ENCODE data around the gene GINS2.

GINS2 gene

DNA sequence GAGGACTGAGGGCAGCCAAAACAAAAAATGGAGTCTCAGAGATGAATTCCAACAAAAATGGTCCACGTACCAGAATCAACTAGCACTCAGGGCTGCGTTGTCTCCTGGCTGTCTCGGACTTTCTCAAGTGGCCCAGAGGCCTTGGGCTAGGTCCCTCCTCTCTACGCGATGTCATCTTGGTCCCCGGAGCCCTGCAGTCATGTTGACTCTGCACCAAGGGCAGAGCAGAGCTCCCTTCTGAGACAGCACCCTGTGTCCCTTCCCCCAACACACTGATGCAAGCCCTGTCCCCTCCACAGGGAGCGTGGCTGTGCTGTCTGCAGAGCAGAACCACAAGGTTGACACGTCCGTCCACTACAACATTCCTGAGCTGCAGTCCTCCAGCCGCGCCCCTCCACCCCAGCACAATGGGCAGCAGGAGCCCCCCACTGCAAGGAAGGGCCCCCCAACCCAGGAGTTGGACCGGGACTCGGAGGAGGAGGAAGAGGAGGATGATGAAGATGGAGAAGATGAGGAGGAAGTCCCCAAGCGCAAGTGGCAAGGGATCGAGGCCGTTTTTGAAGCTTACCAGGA, 20.8 kb downstream of the GINS2 start:
- DNase-seq (ENCODE audit: low read depth in 2 of 2): no peak

GRCh38 chr16:85667261-85667660, 21.5 kb downstream of the GINS2 start:
- DNase-seq (ENCODE audit: low read depth in 2 of 2): no peak

DNA sequence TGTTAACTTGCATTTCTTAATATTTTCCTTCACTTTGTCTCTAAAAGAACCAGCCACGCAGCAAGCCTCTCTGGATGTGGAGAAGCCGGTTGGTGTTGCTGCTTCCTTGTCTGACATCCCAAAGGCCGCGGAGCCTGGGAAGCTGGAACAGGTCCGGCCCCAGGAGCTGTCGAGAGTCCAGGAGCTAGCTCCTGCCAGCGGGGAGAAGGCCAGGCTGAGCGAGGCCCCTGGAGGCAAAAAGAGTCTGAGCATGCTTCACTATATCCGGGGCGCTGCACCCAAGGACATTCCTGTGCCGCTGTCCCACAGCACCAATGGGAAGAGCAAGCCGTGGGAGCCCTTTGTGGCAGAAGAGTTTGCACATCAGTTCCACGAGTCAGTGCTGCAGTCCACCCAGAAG, 22.8 kb downstream of the GINS2 start:
- no peak for DNase-seq (ENCODE audit: low read depth in 2 of 2)

DNA sequence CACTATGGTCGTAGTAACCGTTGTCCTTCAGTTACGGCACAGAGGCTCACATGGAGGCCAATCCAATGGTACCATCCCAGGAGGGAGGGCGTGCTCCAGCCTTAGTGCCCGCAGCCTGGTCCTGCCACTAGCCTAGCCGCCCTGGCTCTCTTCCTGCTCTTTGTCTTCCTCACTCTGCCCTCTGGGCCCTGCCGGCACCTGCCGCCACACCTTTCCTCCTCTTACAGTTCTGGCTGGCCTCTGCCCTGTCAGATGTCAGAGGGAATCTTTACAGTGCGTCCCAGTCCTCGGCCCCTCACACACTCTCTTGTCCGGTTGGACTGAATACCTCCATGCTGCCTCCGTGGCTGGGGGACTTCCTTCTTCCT, 23.4 kb downstream of the GINS2 start:
- DNase-seq (ENCODE audit: low read depth in 2 of 2): no peak

GRCh38 chr16:85664580-85665372, 24.0 kb downstream of the GINS2 start:
- DNase-seq (ENCODE audit: low read depth in 2 of 2): no peak

DNA sequence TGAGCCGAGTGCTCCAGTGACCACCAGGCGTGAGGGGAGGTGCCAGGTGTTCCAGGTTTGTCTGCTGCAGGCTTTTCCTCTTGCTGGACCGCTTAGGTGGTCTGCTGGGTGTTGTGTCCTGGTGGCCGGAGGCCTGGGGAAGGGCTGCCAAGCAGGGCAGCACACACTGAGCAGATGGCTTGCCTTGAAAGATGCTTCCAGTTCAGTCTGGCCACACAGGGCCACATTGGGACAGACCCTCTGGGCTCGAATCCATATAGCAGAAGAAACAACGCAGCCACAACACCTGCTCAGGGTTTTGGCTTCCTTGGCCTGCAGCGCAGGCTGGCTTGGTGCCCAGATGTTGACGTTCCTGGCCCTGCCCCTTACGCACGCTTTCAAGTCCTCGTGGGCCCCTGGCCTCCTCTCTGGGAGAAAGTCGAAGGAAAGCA, 24.8 kb downstream of the GINS2 start:
- DNase-seq (ENCODE audit: low read depth in 2 of 2): no peak

DNA sequence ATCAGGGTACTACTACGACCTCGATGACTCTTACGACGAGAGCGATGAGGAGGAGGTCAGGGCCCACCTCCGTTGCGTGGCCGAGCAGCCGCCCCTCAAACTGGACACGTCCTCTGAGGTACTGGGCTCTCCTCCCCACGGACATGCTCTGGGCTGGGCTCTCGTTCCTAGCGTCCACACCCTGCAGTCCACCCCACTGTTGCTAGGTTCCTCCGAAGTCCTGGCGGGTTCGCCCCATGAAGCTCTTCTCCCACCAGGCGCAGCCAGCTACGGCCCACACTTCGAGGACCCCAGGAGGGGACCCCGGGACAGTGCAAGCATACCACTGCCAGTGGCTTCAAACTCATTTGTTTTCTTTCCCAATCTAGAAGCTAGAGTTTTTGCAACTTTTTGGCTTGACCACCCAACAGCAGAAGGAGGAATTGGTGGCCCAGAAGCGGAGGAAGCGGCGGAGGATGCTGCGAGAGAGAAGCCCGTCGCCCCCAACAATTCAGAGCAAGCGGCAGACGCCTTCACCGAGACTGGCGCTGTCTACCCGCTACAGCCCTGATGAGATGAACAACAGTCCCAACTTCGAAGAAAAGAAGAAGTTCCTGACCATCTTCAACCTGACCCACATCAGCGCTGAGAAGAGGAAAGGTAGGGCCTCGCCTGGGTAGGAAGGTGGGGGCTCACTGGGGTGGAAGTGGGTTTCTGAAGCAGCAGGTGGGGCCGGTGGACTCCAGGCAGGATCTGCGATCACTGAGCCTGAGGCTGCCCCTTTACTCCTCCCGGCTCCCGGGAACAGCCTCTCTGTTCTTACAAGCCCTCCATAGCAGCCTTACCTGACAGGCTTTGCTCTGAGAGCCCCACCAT, 25.6 kb downstream of the GINS2 start:
- no peak for DNase-seq (ENCODE audit: low read depth in 2 of 2)

- DNase-seq (ENCODE audit: low read depth in 2 of 2): no peak
These were observed 26.3 kb downstream of the GINS2 start for GRCh38 chr16:85662482-85662812.

DNA sequence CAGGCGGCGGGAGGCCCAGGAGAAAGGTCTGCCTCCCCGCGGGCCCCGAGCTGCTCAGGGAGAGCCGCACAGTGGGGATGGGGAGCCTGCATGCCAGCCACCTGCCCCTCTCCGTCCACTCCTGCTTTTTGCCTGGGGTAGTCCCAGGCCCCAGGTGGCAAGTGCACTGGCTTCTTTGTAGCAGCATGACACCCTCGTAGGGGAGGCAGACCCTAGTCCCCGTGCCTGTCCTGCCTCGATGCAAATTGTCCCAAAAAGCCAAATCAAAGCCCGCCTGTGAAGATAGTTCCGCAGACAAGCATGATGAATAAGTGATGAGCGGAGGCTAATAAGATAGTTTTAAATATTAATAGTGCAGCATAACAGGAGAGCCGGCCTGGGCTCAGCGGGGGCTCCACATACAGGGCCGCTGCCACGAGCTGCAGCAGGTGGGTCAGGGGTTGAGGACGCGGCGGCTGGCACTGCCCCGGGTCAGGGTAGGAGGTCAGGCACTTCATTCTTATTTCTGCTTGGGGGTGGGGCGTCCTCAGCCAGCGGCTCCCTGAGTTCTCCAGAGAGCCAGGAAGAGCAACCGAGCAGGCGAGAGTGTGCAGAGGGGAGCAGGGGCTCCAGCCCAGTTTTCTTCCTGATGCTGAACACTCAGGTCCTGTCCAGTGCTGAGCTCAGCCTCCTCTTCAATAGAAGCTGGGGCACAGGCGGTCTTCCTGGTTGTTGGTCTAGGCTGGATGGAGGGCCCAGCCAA, 26.8 kb downstream of the GINS2 start:
- DNase-seq (ENCODE audit: low read depth in 2 of 2): no peak

- no peak for DNase-seq (ENCODE audit: low read depth in 2 of 2)
These were observed 27.7 kb downstream of the GINS2 start for GRCh38 chr16:85660843-85661739.

- no peak for DNase-seq (ENCODE audit: low read depth in 2 of 2)
These were observed 28.8 kb downstream of the GINS2 start for GRCh38 chr16:85659805-85660511.

- no peak for DNase-seq (ENCODE audit: low read depth in 2 of 2)
These were observed 29.4 kb downstream of the GINS2 start for GRCh38 chr16:85659336-85659735.

DNA sequence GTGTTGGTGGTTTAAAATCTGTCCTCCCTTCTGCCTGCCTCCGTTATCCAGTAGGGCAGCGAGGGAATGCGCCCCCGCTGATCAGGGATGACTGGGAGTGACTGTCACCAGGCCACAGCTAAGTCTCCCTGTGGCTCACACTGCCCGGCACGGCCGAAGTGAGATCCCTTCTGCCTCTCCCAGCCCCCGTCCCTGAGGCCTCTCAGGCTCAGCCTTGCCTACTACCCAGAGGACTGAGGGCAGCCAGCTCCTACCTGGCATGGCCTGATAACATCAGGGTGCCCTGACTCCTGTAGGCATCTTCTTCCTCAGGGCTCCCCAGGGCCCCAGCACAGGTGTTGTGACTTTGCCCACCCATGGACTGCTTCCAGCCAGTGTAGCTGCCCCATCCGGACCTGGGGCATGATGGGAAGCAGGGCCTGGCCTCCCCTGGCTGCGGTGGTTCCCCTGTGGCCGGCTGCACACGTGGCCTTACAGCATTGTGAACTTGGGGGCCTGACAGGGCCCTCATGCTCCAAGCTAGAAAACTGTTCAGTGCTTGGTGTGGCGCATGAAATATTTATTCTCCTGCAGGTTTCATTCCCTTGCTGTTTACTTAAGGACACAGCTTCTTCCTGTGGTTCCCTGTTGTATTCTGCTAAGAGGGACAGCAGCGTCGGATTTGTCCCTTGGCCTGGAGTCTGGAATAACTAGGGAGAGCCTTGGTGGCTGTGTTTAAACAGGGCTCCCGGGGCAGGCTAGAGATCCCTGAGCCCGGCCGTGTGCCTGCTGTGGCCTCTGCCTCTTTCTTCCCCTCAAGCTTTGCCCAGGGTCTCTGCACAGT, 30.0 kb downstream of the GINS2 start:
- no peak for DNase-seq (ENCODE audit: low read depth in 2 of 2)

DNA sequence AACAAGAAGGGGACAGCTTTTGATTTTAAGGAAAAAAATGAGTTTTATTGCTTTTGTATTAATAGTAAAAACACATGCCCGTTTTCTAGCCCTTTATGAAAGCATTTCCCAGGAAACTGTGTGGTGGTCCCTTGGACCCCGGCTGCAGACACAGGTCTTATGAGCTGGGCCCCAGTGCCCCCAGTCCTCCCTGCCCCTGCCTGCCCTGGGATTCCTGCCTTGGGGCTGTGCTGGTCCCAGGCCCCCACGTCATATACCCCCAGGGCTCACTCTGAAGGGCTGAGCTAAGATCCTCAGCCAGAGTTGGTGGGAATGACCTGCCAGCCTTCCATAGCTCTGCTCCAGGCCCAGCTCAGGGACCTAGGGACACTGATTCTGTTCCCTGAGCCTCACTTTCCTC, 30.8 kb downstream of the GINS2 start:
- DNase-seq (ENCODE audit: low read depth in 2 of 2): no peak

- DNase-seq (ENCODE audit: low read depth in 2 of 2): no peak
These were observed 31.5 kb downstream of the GINS2 start for GRCh38 chr16:85657267-85657650.

DNA sequence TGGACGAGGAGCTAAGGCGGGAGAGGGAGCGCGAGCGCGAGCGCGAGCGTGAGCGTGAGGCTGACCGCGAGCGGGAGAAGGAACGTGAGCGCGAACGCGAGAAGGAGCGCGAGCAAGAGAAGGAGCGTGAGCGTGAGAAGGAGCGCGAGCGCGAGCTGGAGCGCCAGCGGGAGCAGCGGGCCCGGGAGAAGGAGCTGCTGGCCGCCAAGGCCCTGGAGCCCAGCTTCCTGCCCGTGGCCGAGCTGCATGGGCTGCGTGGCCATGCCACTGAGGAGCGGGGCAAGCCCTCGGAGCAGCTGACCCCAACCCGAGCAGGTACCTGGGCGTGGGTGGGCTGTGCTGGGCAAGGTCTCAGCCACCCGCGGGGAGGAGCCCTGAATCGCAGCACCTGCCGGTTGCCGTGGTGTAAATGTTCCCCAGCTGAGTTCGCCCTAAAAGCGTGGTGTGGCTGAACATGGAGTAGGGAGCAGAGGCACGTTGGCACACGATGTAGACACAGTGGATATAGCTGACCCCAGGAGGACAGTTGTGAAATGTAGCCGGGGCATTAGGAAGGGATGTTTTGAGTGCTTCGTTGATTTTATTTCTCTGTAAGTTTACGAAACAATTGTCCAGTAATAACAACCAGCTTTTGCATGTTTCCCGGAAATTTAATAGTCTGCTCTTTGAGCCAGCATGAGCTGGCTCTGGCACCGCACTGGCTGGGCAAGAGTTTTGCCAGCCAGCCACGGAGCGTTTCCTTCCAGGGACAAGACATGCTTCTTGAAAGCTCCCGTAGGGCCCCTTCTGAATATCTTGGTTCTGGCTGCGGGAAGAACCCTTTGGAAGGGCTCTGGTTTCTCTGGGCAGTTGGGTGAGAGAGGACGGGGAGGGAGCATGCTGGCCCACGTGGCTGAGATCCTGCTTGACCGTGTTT, 32.1 kb downstream of the GINS2 start:
- DNase-seq (ENCODE audit: low read depth in 2 of 2): no peak

GRCh38 chr16:85655216-85656129, 33.3 kb downstream of the GINS2 start:
- DNase-seq (ENCODE audit: low read depth in 2 of 2): no peak
